ENCODE results near the gene TCIRG1.

DNA sequence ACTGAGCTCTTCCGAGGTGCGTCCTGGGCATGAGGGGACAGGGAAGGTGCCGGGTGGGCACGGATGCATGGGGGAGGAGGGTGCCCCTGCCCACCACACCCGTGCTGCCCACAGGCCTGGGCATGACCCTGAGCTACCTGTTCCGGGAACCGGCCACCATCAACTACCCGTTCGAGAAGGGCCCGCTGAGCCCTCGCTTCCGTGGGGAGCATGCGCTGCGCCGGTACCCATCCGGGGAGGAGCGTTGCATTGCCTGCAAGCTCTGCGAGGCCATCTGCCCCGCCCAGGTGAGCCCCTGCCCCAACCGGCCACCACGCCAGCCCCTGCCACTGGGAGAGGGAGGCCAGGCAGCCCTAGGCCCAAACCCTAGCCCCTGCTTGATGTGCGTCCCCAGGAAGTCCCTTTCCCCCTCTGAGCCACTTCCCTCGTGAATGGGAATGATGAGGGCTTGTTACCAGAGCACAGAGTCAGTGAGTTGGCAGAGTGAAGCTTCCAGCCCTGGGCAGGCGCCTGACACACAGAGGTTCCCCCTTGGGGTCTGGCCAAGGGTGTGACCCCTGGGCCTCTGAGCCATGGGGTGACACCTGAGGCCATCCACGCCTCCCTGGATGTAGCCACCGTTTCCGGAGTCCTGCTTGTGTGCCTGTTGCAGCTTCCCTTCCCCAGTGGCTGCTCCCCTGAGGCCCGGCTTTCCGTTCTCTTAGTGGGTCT lies 5.7 kb upstream of the TCIRG1 start:
- TF ChIP-seq CTCF (IDR thresholded peaks at IDR 0.05): no peak
- TF ChIP-seq POLR2A (IDR thresholded peaks at IDR 0.05): no peak

Measured in lower leg skin (tissue), 3 donors.